Measurements from ENCODE around the gene LETM1.

The LETM1 gene

DNA sequence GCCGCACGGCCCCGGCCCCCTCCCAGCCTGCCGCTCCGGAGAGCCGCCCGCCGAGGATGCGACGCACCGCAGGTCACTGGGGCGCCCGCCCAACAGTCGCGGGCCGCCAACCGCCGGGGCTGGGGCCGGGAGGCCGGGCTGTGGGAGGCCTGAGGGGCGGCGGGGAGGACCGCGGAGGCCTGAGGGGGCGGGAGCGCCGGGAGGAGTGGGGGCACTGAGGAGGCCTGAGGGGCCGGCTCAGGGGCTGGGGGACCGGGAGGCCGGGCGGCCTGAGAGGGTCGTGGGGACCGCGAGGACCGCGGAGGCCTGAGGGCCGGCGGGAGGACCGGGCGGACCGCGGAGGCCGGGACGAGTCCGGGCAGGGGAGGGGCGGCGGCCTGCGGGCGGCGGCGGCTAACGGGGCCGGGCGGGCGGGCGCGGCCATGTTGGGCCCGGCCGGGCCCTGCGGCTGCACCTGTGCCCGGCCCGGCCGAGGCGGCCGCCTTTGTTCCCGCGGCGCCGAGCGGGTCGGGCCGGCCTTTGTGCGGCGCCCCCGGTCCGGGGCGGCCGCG, 15.6 kb upstream of the LETM1 start:
- no peak for DNase-seq

GRCh38 chr4:1870578-1871443, 14.9 kb upstream of the LETM1 start, which contains the start of gene NSD2:
NSD2 (plus strand) TSS chr4:1871393; CDS start chr4:1900655, 29,262 bp downstream.
- peak; percentile 90 for DNase-seq

DNA sequence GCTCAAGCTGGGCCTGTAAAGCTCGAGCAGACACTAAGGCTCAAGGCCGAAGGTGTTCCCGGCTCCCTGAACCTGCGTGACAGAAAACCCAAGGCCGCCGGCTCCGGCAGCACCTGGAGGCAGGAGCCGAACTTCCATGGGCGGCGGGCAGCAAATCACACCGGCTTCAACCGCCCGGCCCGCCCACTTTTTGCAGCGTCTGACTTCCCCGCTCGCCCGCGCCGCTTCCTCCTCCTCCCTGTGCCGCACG, 14.3 kb upstream of the LETM1 start:
- peak; percentile 86 for DNase-seq

DNA sequence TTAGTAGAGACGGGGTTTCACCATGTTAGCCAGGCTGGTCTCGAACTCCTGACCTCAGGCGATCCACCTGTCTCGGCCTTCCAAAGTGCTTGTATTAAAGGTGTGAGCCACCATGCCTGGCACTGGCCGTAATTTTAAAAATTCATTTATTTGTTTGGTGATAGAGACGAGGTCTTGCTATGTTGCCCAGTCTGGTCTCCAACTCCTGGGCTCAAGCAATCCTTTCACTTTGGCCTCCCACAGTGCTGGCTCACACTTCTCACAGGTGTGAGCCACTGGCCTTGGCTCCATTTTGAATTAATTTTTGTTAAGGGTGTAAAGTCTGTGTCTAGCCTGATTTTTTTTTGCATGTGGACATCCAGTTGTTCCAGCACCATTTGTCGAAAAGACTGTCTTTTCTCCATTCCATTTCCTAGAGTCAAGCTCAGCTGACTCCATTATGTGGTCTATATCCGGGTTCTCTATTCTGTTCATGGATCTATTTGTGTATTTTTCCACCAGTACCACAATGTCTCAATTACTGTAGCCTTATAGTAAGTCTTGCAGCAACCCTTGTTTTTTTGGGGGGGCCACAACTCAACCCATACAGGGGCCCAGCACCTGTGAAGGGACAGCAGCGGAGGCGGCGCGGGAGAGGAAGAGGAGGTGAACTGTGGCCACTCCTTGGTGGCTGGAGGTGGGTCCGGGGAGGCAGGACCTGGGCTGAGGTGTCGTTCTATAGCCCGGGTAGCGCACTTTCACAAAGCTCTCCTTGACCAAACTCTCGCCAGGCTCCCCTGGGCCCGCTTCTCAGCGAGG, 13.8 kb upstream of the LETM1 start:
- DNase-seq: no peak

DNA sequence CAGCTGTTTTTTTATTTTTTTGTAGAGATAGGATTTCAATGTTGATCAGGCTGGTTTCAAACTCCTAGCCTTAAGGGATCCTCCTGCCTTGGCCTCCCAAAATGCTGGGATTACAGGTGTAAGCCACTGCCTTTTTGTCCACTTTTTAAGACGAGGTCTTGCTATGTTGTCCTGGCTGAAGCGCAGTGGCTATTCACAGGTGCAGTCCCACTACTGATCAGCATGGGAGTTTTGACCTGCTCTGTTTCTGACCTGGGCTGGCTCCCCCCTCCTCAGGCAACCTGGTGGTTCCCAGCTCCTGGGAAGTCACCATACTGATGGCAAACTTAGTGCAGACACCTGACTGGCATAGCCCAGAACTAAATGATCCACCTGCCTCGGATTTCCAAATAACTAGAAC, 13.0 kb upstream of the LETM1 start:
- no peak for DNase-seq

GRCh38 chr4:1868293-1868692, 12.3 kb upstream of the LETM1 start:
- no peak for DNase-seq

DNA sequence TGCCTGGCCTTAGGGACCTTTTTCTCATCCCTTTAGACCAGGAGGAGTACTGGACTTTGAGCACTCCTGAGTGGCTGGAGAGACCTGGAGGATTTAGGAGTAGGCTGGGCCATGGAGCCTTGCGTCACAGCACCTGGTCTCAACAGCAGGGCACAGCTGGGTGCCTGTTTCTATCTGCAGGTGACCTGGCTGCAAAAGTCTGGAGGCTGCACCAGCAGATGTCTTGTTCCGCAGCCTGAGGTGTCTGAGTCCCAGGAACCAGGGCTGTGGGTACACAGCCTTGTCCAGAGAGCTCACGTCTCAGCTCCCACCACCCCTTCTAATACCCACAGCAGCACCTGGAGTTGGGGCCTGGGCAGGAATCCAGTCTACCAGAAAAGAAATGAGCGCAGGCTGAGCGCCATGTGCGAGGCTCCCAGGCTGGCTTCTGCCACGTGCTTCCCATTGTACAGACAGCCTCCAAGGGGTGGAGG, 10.3 kb upstream of the LETM1 start:
- DNase-seq: no peak

GRCh38 chr4:1864076-1865008, 8.4 kb upstream of the LETM1 start:
- no peak for DNase-seq

DNA sequence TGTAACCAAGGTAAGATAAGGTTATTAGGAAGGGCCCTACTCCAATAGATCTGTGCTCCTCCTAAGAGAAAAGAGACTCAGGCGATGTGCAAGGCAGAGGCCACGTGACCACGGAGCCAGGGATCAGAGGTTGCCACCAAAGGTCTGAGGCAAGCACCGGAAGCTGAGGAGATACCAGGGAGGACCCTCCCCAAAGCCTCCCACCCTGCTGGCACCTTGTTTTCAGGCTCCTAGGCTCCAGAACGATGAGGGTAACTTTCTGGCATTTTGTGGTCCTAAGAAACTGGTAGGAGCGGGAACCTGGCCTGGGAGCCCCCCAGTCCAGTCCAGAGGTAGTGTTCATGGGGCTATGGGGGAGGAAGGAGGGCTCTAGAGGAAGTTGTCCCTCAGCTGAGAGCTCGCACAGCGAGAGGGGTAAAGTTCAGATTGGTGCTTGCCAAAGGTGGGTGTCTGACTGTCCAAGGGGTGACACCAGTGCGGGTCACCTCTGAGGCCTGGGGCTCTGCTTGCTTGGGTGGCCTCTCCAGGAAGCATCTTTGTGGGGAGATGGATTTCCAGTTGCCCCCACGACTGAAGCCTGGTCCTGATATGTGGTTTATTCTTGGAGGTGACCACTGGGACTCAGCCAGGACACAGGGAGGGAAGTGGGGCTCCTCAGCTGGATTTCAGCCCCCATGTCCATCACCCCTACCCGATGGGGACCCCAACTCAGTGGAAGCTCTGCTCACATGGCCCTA, 7.5 kb upstream of the LETM1 start:
- DNase-seq: no peak

DNA sequence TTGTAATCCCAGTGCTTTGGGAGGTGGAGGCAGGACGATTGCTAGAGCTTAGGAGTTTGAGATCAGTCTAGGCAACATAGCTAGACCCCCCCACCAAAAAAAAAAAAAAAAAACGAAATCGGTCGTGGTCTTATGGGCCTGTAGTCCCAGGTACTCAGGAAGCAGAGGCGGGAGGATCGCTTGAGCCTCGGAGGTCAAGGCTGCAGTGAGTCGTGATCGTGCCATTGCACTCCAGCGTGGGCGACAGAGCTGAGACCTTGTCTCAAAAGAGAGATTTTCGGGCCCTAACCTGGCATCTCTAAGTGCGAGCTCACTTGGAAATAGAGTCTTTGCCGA, 7.0 kb upstream of the LETM1 start:
- DNase-seq: no peak

DNA sequence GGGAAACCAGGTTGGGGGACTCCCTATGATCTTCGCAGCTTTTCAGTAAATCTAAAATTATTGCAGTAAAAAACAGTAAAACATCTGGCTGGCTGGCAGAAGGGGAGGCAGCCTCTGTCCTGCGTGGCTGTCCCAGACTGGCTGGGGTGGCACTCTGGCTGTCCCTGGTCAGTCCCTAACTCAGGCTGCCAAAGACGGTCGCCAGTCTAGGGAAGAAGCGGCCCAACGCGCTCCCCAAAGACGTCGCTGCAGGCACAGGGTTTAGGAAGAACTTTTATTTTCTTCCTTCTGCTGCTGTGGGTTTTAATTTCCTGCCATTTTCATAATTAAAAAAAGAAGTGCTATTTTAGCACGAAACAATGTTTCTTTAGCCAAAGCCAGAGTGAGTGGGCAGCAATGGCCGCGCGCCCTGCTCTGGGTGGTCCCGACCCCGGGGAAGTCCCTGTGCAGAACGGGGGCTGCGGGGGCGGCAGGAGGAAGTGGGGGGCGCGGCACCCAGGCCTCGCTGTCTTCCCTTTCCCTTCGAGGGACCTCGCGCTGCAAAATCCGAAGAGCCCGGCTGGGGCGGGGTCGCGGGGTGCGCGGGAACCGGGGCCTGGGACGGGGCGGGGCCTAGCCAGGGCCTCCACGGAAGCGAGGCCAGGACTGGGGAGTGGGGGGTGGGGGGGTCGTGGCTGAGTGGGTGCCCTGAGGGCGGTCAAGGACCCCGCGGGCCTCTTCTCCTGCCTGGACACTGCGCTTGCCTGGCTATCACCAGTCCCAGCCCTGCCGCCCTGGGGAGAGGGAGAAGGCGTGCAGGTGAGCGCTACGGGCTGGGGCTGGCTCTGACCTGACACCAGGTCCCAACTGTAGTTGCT, 6.3 kb upstream of the LETM1 start:
- no peak for DNase-seq

- DNase-seq: no peak
Observed at GRCh38 chr4:1859389-1859753, 3.4 kb upstream of the LETM1 start.

GRCh38 chr4:1857931-1858330, 2.0 kb upstream of the LETM1 start:
- no peak for DNase-seq

DNA sequence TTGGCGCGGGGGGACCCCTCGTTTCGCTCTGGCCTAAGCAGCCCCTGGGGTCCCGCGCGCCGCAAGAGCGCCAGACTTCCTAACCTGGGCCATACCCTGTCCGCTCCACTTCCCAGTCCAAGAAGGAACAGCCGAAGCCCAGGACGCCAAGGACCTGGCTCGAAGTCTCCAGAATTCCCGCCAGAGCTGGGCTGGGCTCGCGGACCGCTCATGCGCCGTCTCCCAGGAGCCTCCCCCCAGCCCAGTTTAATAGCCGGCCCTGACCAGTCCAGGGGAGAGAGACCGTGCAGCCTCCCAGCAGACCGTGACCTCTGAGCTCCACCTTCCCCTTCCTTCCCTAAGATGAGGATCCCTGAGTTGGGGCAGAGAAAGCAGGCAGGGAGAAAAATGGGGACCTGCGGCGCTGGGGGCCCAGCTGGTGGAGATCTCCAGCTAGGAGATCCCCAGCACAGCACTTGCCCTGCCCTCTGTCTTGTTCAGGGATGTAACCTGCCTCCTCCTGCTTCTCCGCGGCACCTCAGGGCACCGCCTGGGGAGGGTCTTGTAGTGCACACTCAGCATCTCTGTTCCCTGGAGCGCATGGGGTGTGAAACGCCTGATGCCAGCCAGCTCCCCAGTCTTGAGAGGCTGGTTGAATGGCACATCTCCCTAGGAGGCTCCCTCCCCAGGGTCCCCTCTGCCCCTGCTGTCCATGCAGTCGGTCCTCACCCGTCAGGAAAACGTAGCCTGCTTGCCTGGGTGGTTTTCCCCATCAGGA, 1.2 kb upstream of the LETM1 start:
- DNase-seq: no peak

GRCh38 chr4:1855333-1856070, 454 bp downstream of the LETM1 start:
- peak; percentile 15 for DNase-seq

DNA sequence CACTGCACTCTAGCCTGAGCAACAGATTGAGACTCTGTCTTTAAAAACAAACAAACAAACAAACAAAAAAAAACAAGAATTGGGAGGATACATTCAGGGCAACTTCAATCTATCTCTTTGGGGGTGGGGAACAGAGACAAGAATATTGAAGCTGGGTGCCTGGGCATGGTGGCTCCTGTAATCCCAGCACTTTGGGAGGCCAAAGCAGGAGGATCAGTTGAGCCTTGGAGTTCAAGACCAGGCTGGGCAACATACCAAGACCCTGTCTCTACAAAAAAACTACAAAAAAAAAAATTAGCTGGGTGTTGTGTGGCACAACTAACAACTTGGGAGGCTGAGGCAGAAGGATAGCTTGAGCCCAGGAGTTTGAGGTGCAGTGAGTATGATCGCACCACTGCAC, 1.2 kb downstream of the LETM1 start:
- DNase-seq: no peak

DNA sequence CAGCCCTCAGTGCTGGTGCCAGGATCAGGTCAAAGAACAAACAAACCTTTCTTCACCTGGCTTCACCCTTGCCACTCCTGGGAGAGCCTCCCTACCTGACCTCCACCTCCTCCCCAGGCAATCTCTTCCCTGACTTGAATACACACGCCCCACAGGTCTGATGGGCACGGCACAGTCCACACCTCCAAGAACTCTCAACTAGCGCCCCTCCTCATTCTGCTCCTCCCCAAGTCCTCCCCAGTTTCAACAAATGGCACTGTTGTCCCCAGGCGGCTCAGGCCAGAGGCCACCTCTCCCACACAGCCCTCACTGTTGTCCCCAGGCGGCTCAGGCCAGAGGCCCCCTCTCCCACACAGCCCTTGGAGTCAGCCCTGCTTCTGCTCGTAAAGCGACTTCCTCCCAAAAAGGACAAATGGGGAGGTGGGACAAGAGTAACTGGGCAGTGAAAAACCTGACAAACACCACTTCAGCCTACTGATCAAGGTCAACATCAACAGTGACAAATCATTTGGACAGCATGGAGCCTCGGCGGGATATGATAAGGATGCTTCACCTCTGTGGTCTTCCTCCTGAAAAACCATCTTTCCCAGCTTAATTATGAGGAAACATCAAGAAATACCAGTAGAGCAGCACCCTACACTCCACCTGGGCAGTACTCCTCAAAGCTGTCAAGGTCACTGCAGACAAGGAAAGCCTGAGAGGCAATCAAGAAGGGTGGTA, 2.9 kb downstream of the LETM1 start:
- DNase-seq: no peak

DNA sequence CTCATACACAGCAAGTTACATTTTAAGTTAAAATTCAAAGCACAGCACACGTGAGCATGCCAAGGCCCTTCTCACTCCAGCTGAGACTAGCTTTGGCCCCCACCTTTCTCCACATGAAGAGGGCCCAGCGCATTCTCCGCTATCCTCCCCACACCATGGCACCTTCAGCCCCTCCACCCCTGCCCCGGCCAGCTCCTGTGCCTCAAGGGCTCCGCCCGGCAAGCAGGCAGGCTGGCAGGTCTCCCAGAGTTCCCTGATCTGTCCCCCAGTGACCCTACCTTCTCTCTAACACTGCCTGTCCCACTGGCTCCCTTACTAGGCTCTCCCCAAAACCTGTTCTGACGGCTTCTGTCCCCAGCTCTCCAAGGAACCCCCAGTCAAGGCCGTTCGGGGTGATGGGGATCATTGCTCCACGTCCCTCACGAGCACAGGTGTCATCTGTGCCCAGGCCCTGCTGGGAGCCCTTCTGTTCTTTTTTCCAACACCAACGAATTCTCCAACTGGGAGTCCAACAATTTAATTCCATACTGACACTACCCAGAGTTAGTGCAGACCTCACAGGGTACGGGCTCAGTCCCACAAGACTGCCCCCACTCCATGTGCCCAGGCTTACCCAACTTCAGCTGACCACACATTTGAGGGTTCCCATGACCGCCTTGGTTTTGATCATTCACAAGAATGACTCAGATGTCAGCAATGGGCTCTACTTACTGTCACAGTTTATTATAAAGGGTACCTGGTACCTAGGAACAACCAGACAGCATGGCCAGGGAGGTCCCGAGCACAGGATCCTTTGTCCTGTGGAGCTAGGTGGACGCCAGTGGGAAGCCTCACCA, 4.2 kb downstream of the LETM1 start:
- no peak for DNase-seq

Data from activated CD4-positive, alpha-beta T cell treated with anti-CD3 and anti-CD28 coated beads, Interleukin-2, amount 50 U/mL, for 1 hour (primary cell).